ENCODE data around the gene ARHGEF4. TPM values are rescaled to one million over a fixed set of nuclear protein-coding genes. Genes with fewer than 3 reads are reported as not detected.

ARHGEF4 gene
- total RNA-seq, 4 donors from 2014 or later, result 52.8 to 82.4 (median 73.3) TPM

GRCh38 chr2:131085646-131086045 lies 248.9 kb downstream of the ARHGEF4 start:
- Histone ChIP-seq H3K4me3 (no peak overlapping the region), H3K9me3 (no peaks in the 10 kb centered on the region), H3K36me3 (peaks cover 7 to 85% (median 19%) of the 10 kb centered on the region in 3 donors), H3K4me1 (peaks cover 0 to 27% (median 3%) of the 10 kb centered on the region in 3 donors), H3K27me3 (no peaks in the 10 kb centered on the region), H3K27ac (no peak overlapping the region)
- TF ChIP-seq CTCF (IDR thresholded peaks at IDR 0.05) (no peak), POLR2A (IDR thresholded peaks at IDR 0.05) (no peak)
- 68 to 77% methylated on average over 2 of the region's 2 CpGs for WGBS, 2 donors
- no peak for DNase-seq
- intact Hi-C loops (cut with DNase I), result no loop called here

GRCh38 chr2:131092458-131093005 lies 255.8 kb downstream of the ARHGEF4 start:
- TF ChIP-seq POLR2A (IDR thresholded peaks at IDR 0.05) (no peak), CTCF (IDR thresholded peaks at IDR 0.05) (no peak)
- DNase-seq, result no peak
- Histone ChIP-seq H3K27ac (peak overlapping the region; percentile 97 to 100 (median 98)), H3K9me3 (no peaks in the 10 kb centered on the region), H3K27me3 (no peaks in the 10 kb centered on the region), H3K4me1 (peaks cover 3 to 43% (median 5%) of the 10 kb centered on the region in 3 donors), H3K4me3 (peak overlapping the region; percentile 80 to 88 (median 86)), H3K36me3 (peaks cover 0 to 34% (median 9%) of the 10 kb centered on the region in 3 donors)
- 1 to 2% methylated on average over 18 to 21 of the region's 26 CpGs for WGBS, 2 donors
- intact Hi-C loops (cut with DNase I), result no loop called here

- Histone ChIP-seq H3K4me3 (peak within 1 kb of the TSS; percentile 80 to 88 (median 86)), H3K9me3 (no peaks in the 10 kb centered on the region), H3K27ac (peak within 1 kb of the TSS; percentile 97 to 100 (median 98)), H3K36me3 (peaks cover 0 to 28% (median 2%) of the 10 kb centered on the region in 3 donors), H3K4me1 (peaks cover 3 to 38% (median 5%) of the 10 kb centered on the region in 3 donors), H3K27me3 (no peaks in the 10 kb centered on the region)
- 0% methylated on average over 2 of the region's 107 CpGs; no CpG with 5 or more reads in 1 of the 2 donors for WGBS, 2 donors
- peak; percentile 26 for DNase-seq
- intact Hi-C loops (cut with DNase I), result no loop called here
- peak in 3 of 4 donors; percentile 84 to 96 (median 94) for TF ChIP-seq POLR2A (IDR thresholded peaks at IDR 0.05)
- peak in 1 of 6 experiments; percentile 22 for TF ChIP-seq CTCF (IDR thresholded peaks at IDR 0.05)
These were observed 256.4 kb downstream of the ARHGEF4 start, which contains the start of gene FAM168B for GRCh38 chr2:131093006-131093695. FAM168B (minus strand) TSS chr2:131093460; CDS start chr2:131082646, 10,814 bp downstream.

- 3 to 9% methylated on average over 27 to 28 of the region's 37 CpGs for WGBS, 2 donors
- H3K4me1 ChIP-seq, result peaks cover 3 to 38% (median 5%) of the 10 kb centered on the region in 3 donors
- H3K4me3 ChIP-seq, result peak overlapping the region; percentile 80 to 88 (median 86)
- no peak for DNase-seq
- H3K9me3 ChIP-seq, result no peaks in the 10 kb centered on the region
- peaks cover 0 to 20% (median 0%) of the 10 kb centered on the region in 3 donors for H3K36me3 ChIP-seq
- H3K27ac ChIP-seq, result peak overlapping the region; percentile 97 to 100 (median 98)
- no peaks in the 10 kb centered on the region for H3K27me3 ChIP-seq
- intact Hi-C loops (cut with DNase I), result no loop called here
- TF ChIP-seq POLR2A (IDR thresholded peaks at IDR 0.05) (no peak), CTCF (IDR thresholded peaks at IDR 0.05) (no peak)
These were observed 257.2 kb downstream of the ARHGEF4 start for GRCh38 chr2:131093696-131094462.

Data from esophagus squamous epithelium (tissue), 5 donors.